ENCODE measurements around the gene UCP2. TPM values are rescaled to one million over a fixed set of nuclear protein-coding genes. Genes with fewer than 3 reads are reported as not detected.

Gene UCP2
- total RNA-seq, 2 donors from 2014 or later = 42.0 to 57.7 TPM

DNA sequence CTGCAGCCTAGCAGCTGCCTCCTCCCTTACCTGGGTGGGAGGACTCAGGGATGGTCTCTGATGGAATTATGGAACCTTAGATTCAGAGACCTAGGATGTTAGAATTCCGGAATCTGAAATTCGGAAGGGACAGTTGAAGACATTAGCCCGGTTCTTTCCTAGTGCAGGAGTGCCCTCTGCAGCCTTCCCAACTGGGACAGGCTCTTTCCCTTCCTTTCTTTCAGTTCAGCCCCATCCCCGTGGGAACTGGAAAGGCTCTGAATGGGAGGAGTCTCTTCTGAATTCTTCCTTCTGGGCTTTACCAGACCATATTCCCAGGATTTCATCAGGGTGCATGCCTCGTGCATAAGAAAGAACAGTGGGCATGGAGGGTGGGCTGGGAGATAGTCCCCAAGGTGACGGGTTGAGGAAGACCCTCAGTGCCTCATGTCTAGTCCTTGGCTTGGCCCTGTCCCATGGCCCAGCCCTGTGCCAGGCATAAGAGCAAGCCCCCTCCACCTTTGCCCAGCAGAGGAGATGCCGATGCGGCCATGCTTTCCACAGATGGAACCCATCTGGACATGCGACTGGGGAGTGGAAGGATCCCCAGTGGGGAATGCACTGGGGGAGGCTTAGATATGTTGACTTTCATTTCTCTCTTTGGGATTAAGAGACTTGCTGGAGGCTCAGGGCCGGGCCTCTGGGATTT is 17.4 kb downstream of the UCP2 start:
- no peak for TF ChIP-seq CTCF (IDR thresholded peaks at IDR 0.05)
- Histone ChIP-seq H3K27me3 (replicated peaks; ENCODE audit: insufficient read depth) (no peaks in the 10 kb centered on the region), H3K27ac (no peak overlapping the region), H3K4me1 (ENCODE audit: control insufficient read depth in 1 of 2, low read depth in 2 of 2) (no peaks in the 10 kb centered on the region), H3K4me3 (no peak overlapping the region), H3K36me3 (no peaks in the 10 kb centered on the region), H3K9me3 (no peaks in the 10 kb centered on the region)
- no peak for DNase-seq (ENCODE audit: low spot score)
- no peak for ATAC-seq (ENCODE audit: insufficient number of reproducible peaks, low FRiP score, low read depth)

- Histone ChIP-seq H3K9me3 (no peaks in the 10 kb centered on the region), H3K27ac (no peak overlapping the region), H3K4me3 (no peak overlapping the region), H3K36me3 (no peaks in the 10 kb centered on the region), H3K27me3 (replicated peaks; ENCODE audit: insufficient read depth) (no peaks in the 10 kb centered on the region), H3K4me1 (ENCODE audit: control insufficient read depth in 1 of 2, low read depth in 2 of 2) (no peaks in the 10 kb centered on the region)
- no peak for DNase-seq (ENCODE audit: low spot score)
- ATAC-seq (ENCODE audit: insufficient number of reproducible peaks, low FRiP score, low read depth) = no peak
- TF ChIP-seq CTCF (IDR thresholded peaks at IDR 0.05) = no peak
Observed at GRCh38 chr11:73963861-73964260, 18.8 kb downstream of the UCP2 start.

DNA sequence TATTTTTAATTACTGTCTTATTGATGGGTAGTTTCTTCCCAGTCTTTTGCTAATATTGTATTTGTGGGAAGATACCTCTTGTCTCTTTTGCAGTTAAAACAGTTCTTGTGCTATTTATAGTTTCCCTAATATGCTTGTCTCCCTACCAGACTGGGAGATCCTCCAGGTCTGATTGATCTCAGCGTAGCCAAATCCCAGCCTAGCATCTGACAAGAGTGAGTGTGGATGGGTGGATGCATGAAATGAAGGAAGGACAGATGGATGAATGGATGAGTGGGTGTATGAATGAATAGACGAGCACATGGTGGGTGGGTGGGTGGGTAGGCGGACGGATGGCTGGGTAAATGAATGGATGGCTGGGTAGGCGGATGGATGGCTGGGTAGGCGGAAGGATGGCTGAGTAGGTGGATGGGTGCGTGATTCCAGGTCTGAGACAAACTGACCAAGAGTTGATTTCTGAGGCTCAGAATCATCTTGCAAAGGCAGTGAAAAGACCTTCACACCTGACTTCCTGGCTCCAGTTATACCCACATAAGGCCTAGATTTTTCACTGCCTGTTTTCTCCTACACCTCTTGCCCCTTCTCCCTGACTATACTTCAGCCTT is 20.4 kb downstream of the UCP2 start:
- Histone ChIP-seq H3K27me3 (replicated peaks; ENCODE audit: insufficient read depth) (no peaks in the 10 kb centered on the region), H3K27ac (no peak overlapping the region), H3K36me3 (no peaks in the 10 kb centered on the region), H3K4me3 (no peak overlapping the region), H3K4me1 (ENCODE audit: control insufficient read depth in 1 of 2, low read depth in 2 of 2) (no peaks in the 10 kb centered on the region), H3K9me3 (no peaks in the 10 kb centered on the region)
- TF ChIP-seq CTCF (IDR thresholded peaks at IDR 0.05) = no peak
- no peak for ATAC-seq (ENCODE audit: insufficient number of reproducible peaks, low FRiP score, low read depth)
- no peak for DNase-seq (ENCODE audit: low spot score)

DNA sequence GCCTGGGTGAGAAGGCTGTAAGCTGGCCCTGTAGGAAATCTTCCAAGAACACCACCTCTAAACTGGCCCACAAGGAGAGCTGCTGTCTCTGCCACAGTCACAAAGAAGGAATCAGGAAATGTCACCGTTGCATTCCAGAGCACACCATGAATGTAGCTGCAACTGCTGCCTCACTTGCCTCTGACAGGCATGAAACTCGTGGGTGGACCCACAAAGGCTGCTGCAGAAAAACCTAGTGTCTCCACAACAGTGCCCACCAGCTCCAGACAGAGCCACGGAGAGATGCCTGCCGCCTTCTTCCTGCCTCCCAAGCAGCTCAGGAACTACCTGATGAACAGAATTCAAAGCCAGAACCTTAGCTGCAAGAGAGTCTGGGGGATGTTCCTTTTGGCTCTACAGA is 21.3 kb downstream of the UCP2 start:
- no peaks in the 10 kb centered on the region for H3K9me3 ChIP-seq
- no peaks in the 10 kb centered on the region for H3K36me3 ChIP-seq
- DNase-seq (ENCODE audit: low spot score) = no peak
- no peaks in the 10 kb centered on the region for H3K27me3 ChIP-seq (replicated peaks; ENCODE audit: insufficient read depth)
- no peak for TF ChIP-seq CTCF (IDR thresholded peaks at IDR 0.05)
- H3K27ac ChIP-seq = no peak overlapping the region
- H3K4me1 ChIP-seq (ENCODE audit: control insufficient read depth in 1 of 2, low read depth in 2 of 2) = no peaks in the 10 kb centered on the region
- no peak overlapping the region for H3K4me3 ChIP-seq
- ATAC-seq (ENCODE audit: insufficient number of reproducible peaks, low FRiP score, low read depth) = no peak

- TF ChIP-seq CTCF (IDR thresholded peaks at IDR 0.05) = no peak
- Histone ChIP-seq H3K9me3 (no peaks in the 10 kb centered on the region), H3K27me3 (replicated peaks; ENCODE audit: insufficient read depth) (no peaks in the 10 kb centered on the region), H3K36me3 (no peaks in the 10 kb centered on the region), H3K27ac (no peak overlapping the region), H3K4me1 (ENCODE audit: control insufficient read depth in 1 of 2, low read depth in 2 of 2) (no peaks in the 10 kb centered on the region), H3K4me3 (no peak overlapping the region)
- ATAC-seq (ENCODE audit: insufficient number of reproducible peaks, low FRiP score, low read depth) = no peak
- DNase-seq (ENCODE audit: low spot score) = no peak
Observed at GRCh38 chr11:73958521-73959141, 24.0 kb downstream of the UCP2 start.
